GM19238 (cell line): ENCODE results near the gene PIAS4.
"Not testable (repeated sequence)": the region's sequence is repeated elsewhere in the genome, so short reads cannot be mapped to it uniquely, and the experiment has no call there.

Experiments used
- DNase-seq: peaks from one replicate; pipeline ENCODE4 v3.0.0; 2011; ENCODE audit warnings: low spot score; ENCODE audit not compliant: insufficient read length

PIAS4 gene

DNA sequence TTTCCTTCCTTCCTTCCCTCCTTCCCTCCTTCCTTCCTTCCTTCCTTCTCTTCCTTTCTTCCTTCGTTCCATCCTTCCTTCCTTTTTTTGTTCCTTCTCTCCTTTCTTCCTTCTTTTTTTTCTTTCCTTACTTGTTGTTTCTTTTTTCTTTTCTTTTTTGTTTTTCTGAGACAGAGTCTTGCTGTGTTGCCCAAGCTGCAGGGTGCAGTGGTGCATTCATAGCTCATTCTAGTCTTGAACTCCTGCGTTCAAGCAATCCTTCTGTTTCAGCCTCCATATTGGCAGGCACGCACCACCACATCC is 16.8 kb upstream of the PIAS4 start:
- no peak for DNase-seq

GRCh38 chr19:3995607-3996006 is 11.9 kb upstream of the PIAS4 start:
- DNase-seq = no peak

GRCh38 chr19:3998667-3999412 is 8.7 kb upstream of the PIAS4 start:
- DNase-seq = not testable (repeated sequence)

- not testable (repeated sequence) for DNase-seq
Measured at GRCh38 chr19:4000798-4001197, 6.7 kb upstream of the PIAS4 start.

DNA sequence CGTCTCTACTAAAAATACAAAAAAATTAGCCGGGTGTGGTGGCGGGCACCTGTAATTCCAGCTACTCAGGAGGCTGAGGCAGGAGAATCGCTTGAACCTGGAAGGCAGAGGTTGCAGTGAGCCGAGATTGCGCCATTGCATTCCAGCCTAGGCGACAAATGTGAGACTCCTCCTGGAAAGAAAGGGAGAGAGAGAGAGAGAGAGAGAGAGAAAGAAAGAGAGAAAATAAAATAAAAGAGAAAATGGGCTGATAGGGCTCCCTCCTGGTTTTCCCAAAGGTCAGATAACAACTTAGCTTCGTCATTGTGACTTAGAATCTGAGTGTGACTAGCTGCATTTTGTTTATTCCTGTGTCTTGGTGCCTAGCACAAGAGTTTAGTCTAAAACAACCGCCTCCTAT is 2.1 kb upstream of the PIAS4 start:
- not testable (repeated sequence) for DNase-seq

DNA sequence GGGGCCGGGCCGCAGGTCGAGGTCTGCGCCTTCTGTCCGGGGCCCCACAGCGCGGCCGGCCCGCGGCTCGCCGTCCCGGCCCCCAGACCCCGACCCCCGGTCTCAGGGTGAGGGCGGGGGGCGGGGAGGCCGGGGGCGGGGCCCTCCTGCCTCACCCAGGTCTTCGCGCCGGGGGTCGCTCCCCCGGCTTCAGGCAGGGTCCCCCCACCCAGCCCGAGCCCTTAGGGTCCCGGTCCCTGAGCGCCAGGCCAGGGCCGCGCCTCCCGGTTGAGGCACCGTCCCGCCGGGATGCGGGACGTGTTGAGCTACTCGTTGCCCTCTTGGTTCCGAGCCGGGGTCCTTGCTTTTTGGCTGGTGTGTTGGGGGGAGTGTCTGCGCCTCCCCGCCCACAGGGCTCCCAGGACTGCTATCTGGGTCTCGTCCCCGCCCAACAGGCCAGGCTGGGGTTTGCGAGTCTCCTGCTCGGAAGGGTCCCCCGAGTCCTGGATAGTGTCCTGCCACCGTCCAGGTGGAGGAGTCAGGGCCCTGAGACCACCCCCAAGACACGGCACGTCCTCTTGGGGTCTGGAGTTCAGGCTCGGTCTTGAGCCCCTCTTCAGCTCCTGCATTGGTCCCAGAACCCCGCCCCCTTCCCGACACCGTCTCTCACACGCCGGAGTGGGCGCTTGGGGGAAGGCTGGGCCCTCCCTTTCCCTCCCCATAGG is 452 bp downstream of the PIAS4 start:
- DNase-seq = no peak

GRCh38 chr19:4009990-4010807 is 2.7 kb downstream of the PIAS4 start:
- no peak for DNase-seq

GRCh38 chr19:4010808-4011110 is 3.2 kb downstream of the PIAS4 start:
- no peak for DNase-seq

DNA sequence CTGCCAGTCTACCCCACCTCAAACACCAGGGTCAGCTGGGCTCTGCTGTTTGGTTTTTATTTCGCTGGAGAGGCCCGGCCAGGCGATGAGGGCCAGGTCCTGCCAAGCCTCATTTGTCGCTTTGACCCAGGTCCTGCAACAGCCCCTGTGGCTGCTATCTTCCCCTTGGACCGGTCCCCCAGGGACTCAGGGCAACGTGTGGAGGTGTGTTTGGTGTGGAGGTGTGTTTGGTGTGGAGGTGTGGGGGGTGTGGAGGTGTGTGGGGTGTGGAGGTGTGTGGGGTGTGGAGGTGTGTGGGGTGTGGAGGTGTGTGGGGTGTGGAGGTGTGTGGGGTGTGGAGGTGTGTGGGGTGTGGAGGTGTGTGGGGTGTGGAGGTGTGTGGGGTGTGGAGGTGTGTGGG is 3.9 kb downstream of the PIAS4 start:
- DNase-seq = not testable (repeated sequence)

DNA sequence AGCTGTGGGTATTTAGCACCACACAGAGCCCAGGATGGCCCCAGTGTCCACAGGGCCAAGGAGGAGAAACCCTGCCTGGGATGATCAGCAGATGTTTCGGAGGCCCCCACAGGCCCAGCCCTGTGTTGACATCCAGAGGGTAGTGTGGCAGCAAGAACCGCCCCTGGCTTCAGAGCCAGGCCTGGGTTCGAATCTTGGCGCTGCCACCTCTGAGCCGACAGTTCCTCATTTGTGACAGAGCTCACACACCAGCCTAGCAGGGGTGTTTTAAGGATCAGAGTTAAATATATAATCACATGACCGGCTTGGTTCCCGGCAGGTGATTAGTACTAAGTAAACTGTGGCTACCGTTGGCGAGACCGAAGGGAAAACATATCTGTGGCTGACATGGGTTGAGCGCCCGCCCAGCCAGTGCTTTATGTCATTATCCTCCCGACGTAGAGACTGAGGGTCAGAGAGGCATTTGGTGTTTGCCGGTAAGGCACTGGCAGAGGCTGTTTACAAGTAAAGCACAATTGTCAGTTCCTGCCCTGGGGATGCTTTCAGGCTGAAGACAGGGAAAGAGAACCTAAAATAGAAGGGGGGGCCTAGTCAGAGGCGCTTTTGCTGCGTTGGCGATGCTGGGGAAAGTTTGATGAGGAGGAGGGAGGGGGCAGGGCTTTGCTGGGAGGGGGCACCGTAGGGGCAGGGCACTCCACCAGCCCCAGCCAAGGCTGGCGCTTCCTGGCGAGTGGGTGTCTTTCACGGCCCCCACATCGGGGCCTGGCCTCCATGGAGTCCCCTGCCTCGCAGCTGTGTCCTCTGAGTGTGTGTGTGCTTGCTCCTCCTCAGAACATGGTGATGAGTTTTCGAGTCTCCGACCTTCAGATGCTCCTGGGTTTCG is 4.8 kb downstream of the PIAS4 start:
- no peak for DNase-seq

DNA sequence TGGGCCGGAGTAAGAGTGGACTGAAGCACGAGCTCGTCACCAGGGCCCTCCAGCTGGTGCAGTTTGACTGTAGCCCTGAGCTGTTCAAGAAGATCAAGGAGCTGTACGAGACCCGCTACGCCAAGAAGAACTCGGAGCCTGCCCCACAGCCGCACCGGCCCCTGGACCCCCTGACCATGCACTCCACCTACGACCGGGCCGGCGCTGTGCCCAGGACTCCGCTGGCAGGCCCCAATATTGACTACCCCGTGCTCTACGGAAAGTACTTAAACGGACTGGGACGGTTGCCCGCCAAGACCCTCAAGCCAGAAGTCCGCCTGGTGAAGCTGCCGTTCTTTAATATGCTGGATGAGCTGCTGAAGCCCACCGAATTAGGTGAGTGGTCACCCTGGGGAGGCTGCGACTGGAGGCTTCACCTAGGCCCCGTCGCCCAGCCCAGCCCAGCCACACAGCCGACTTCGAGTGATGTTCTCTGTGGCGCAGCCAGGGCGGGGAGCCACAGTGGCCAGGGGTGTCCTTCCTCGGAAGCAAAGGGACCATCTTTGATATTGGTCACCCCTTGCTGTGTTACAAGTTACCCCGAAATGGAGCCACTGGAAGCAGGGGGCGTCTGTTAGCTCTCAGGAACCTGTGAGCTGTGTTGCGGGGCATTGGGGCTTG is 5.6 kb downstream of the PIAS4 start:
- DNase-seq = no peak

- no peak for DNase-seq
Measured at GRCh38 chr19:4013886-4014540, 6.5 kb downstream of the PIAS4 start.

DNA sequence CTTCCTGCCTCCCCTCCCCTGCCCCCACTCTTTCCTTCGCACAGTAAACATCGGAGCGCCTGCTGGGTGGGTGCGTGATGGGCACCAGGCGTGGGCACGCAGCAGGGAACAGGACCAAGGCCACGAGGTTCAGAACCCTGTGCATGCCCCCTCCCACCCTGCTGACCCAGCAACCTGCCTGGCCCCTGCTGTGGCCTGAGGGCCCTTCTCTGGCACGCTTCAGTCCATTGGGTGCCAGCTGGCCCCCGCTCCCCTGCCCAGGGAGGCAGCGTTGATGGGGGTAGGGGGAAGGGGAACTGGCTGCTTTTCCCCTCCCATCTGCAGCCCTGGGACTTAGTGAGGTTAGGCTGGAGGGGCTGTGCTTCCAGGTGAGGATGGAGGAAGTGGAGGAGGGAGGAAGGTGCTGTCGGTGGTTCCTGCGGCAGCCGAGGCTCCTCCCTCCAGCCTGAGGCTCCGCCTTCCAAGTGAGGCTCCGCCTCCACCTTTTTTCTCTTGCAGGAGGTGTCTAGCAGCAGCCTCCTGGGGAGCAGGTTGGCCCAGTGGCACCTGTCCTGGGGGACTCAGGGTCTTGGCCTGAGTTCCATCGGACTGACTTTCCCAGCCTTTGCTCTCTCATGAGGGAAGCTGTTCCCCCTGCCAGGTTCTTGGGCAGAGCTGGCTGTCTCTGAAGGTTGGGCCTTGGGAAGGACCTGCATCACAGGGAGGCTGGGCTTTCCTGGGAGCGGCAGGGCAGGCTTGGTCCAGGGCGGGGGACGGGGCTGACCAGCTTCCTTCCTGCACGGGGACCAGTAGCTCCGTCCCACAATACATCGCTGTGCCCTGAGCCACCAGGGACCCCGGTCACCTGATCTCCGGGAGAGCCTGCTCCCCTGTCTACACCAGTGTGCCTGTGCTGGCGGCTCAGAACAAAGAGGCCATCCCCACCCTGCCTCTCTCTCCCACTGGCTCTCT is 7.3 kb downstream of the PIAS4 start:
- DNase-seq = no peak

DNA sequence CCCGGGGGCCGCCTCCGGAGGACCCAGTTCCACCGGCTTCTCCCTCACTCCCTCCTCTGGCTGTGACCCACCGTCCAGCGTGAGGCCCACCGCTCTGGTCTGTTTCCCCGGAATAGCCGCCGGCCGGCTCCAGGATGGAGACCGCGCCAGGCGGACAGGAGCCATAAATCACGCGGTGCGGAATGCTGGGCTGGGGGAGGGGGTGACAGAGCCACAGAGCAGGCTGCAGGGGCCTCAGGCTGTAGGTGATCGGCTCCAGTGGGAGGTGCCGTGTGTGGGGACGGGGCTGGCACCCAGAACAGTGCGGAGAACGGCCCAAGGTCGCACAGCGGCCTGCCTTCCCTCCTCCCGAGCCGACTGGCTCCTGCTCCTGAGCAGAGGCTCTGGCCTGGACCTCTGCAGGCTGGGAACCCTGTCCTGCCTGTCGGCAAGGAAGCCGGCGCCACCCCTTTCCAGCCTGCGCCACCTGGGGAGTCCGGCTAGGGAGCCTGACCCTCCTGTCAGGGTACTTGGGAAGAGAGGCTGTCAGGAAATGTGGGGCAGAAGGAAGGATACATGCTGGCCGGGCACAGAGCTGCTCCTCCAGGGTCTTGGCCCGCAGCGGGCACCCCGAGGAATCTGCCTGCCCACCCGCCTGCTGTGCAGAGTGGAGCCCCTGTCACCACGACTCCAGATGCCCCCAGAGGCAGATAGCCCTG is 8.3 kb downstream of the PIAS4 start:
- DNase-seq = no peak

DNA sequence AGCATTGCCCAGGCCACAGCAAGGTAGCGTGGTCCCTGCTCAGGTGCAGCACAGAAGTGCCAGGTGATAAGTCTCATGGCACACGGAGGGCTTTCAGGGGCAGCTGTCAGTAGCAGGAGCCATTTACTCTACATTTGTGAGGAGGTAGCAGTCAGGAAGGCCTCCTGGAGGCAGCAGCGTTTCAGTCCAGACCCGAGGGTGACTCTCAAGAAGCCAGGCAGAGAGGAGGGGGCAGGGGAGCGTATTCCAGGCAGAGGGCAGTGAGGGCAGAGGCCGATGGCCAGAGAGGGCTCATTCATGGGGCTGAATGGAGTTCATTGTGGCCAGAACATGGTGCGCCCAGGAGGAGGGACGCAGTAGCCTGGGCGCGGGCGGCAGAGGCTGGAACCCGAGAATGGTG is 8.9 kb downstream of the PIAS4 start:
- no peak for DNase-seq

GRCh38 chr19:4016903-4017638 is 9.5 kb downstream of the PIAS4 start:
- no peak for DNase-seq

- no peak for DNase-seq
Measured at GRCh38 chr19:4018140-4018613, 10.6 kb downstream of the PIAS4 start.
